Fibroblast of mammary gland (primary cell): ENCODE data around the gene RFPL1.

Experiments used
- DNase-seq: peaks from one replicate; pipeline ENCODE4 v3.0.0-alpha.2; 2010; ENCODE audit warnings: low read depth
- H3K4me3 ChIP-seq: 2 replicates; pipeline ENCODE4 v1.5.1; 2011; ENCODE audit warnings: low read depth, mild to moderate bottlenecking, low read length, moderate library complexity; ENCODE audit not compliant: control insufficient read depth
- CTCF ChIP-seq: conservative IDR thresholded peaks from 2 replicates; pipeline ENCODE4 v1.5.1; 2011; ENCODE audit warnings: low read depth, low read length, inconsistent platforms; ENCODE audit not compliant: control insufficient read depth, insufficient read depth

RFPL1 gene

GRCh38 chr22:29451863-29452262, 13.5 kb downstream of the RFPL1 start:
- TF ChIP-seq CTCF: no peak
- no peak for DNase-seq
- H3K4me3 ChIP-seq: no peak overlapping the region

GRCh38 chr22:29454276-29454675, 15.9 kb downstream of the RFPL1 start:
- TF ChIP-seq CTCF: no peak
- no peak for DNase-seq
- no peak overlapping the region for H3K4me3 ChIP-seq

DNA sequence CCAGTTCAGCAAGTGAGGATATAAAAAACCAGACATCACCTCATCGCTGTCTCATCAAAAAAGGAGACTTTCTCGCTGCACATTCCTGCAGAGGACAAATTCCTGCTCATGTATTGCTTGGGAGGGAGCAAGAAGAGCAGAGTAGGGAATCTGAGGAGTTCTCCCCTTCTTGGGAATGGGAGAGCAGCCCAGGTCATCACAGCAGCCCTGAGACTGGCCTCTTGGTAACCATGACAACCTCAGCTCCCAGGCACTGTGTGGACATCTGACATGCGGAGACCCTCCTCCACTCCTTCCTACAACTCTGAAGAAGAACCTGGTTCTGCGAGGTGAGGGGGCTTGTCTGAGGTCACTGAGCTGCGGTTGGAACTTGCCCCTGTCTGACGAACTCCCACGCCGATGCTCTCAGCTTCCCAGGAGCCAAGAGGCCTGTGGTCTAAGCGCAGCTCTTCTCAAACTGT, 17.9 kb downstream of the RFPL1 start:
- TF ChIP-seq CTCF: no peak
- DNase-seq: no peak
- no peak overlapping the region for H3K4me3 ChIP-seq

DNA sequence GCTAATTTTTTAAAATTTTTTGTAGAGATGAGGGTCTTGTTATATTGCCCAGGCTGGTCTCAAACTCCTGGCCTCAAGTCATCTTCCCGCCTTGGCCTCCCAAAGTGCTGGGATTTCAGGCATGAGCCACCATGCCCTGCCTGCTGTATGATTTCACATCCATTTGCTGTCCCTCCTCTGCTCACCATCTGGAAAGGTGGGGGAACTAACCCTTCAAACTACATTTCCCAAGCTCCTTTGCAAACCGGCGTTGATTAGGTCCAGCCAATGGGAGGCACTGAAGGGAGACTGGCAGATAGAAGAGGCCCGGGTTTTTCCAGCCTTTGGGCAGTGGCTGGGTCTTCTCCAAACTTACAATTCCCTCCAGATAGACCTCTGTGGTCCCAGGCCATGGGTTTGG, 19.3 kb downstream of the RFPL1 start:
- TF ChIP-seq CTCF: no peak
- no peak overlapping the region for H3K4me3 ChIP-seq
- peak; percentile 45 for DNase-seq

- DNase-seq: no peak
- no peak for TF ChIP-seq CTCF
- H3K4me3 ChIP-seq: no peak overlapping the region
These were observed 20.2 kb downstream of the RFPL1 start for GRCh38 chr22:29458551-29458950.

DNA sequence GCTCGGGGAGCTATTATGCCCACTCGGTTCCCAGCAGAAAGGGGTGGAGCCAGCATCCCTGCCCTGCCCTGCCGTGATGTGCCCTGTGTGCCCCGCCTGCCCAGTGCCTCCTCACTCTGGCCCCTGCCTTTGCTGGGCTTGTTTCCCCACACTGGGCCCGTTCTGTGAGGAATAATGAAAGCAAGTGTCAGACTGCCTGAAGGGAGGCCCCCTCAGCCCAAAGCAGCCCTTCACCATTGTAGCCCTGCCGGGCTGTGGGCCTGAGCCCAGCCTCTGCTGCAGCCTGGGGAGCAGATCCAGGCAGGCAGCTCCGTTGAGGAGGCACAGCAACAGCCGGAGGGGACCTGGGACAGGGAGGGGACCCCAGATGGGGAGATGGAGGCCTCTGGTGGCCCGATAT, 21.4 kb downstream of the RFPL1 start:
- no peak for DNase-seq
- no peak for TF ChIP-seq CTCF
- no peak overlapping the region for H3K4me3 ChIP-seq

DNA sequence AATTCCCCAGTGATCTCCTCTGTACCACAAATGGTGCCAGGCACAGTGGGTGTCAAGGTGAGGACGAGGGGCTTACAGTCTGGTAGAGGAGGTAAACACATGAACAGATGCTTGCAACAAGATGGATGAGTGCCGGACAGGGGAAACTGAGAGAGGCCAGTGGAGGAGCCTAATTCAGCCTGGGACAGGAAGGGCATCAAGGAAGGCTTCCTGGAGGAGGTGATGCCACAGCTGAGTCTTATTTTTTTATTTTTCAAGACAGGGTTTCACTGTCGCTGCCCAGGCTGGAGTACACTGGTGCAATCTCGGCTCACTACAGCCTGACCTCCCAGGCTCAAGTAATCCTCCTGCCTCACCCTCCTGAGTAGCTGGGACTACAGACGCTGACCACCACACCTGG, 22.9 kb downstream of the RFPL1 start:
- no peak for TF ChIP-seq CTCF
- no peak for DNase-seq
- no peak overlapping the region for H3K4me3 ChIP-seq
